Left lung (tissue), 10 donors: ENCODE measurements around the gene DYNC1LI2. TPM values are rescaled to one million over a fixed set of nuclear protein-coding genes. Genes with fewer than 3 reads are reported as not detected.

Experiments used
- ATAC-seq: fragments of 200-7000 bp; cut with Tn5 transposase; one replicate; pipeline ENCODE4 v1.9.1; 2020; ENCODE audit warnings: moderate library complexity
- DNase-seq, 4 donors: peaks; one replicate each; pipeline ENCODE4 v3.0.0-alpha.2; 2013 to 2020
- H3K27ac ChIP-seq, 2 donors: fragments of 200-600 bp; sonication (generic) in 1 of 2; one replicate each; pipeline versions ENCODE4 v1.5.0 to v1.8.0; 2020 to 2021
- H3K27me3 ChIP-seq, 2 donors: fragments of 200-600 bp; sonication (generic) in 1 of 2; one replicate each; pipeline versions ENCODE4 v1.5.0 to v1.8.0; 2020 to 2021
- H3K36me3 ChIP-seq, 2 donors: fragments of 200-600 bp; sonication (generic) in 1 of 2; one replicate each; pipeline versions ENCODE4 v1.5.0 to v1.8.0; 2020 to 2021
- H3K4me1 ChIP-seq, 2 donors: fragments of 200-600 bp; one replicate each; pipeline ENCODE4 v1.8.0; 2021
- H3K4me3 ChIP-seq, 2 donors: fragments of 200-600 bp; sonication (generic) in 1 of 2; one replicate each; pipeline versions ENCODE4 v1.5.0 to v1.8.0; 2020 to 2021; ENCODE audit warnings: mild to moderate bottlenecking in 1 of 2
- H3K9me3 ChIP-seq, 2 donors: fragments of 200-600 bp; sonication (generic) in 1 of 2; one replicate each; pipeline versions ENCODE4 v1.5.0 to v1.8.0; 2020 to 2021
- CTCF ChIP-seq, 2 donors: fragments of 200-600 bp; sonication (generic) in 1 of 2; IDR thresholded peaks; one replicate each; pipeline versions ENCODE4 v1.5.0 to v1.8.0; 2021; ENCODE audit warnings: antibody characterized with exemption in 2 of 2
- intact Hi-C, 2 donors: fragments of 100-400 bp; cut with DNase I; formaldehyde crosslinking; loops; one replicate each; pipeline versions ENCODE4 v1.11.2 to v1.14.2; 2022
- polyA plus RNA-seq, 6 donors: library from polyadenylated mRNA; unstranded; fragments of 120-200 nt; gene quantifications; one replicate each; pipeline ENCODE4 v1.2.1, GENCODE V29; 2013; ENCODE audit not compliant: insufficient read length in 6 of 6
- total RNA-seq, 2 donors: library from RNA; stranded (reverse); fragmentation: NEBNext Ultra II Directional; extraction: Animal tissue kit (Norgen Biotek cat#: 25700); gene quantifications; one replicate each; pipeline ENCODE4 v1.2.1, GENCODE V29; 2021
- donor health status: DM: no; HTN: yes; CAD: no.
- donor health status: DM: no; HTN: no; CAD: no.

DYNC1LI2 gene
- total and polyA plus RNA-seq, 8 donors = 118 to 162 (median 145) TPM

DNA sequence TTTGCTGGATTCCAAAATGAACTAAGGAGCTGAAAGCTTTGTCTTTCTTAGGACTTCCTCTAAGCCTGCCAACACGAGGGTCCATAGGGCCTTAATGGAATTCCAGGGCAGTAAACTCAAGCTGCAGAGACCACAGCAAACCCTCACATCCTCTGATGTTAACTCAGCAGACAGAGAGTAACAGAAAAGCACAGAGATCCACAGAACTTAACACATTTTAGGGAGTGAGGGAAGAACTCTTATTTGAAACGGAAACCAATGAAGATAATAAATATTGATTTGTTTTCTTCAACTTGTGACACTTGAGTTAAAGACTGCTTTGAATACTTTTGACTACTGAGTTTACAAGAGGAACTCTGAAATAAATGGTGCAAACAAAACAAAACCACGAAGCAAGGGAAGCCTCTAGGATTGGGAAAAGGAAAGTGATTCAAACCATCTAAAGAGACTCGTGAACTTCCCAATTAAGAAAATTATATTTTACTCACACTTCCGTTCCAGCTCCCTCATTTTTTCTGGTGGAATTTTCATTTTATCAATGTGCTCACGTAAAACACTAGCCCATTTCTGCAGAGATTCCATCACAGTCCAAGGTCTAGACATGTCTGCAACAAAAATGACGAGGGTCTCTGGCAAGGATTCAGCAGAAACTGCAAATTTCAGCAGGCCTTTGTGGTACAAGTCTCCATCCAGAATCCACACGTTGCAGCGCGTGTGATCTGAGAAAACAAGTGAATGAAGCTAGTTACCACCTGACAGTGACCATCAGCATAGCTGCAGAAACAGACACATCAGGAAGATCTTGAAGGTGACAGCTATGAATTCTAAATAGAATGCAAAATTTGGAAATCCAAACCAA lies 9.2 kb downstream of the DYNC1LI2 start:
- H3K4me3 ChIP-seq = no peak overlapping the region
- H3K4me1 ChIP-seq = peaks cover 28 to 62% of the 10 kb centered on the region in 2 donors
- peak in 1 of 4 donors; percentile 27 for DNase-seq

GRCh38 chr16:66741169-66741900 lies 10.1 kb downstream of the DYNC1LI2 start:
- peak; percentile 70 to 89 (median 88) for DNase-seq

More for the DNA sequence above, 9.2 kb downstream of the DYNC1LI2 start:
- peaks cover 0 to 90% of the 10 kb centered on the region in 2 donors for H3K36me3 ChIP-seq
- intact Hi-C loops = no loop called here
- TF ChIP-seq CTCF (IDR thresholded peaks at IDR 0.05) = no peak
- H3K9me3 ChIP-seq = no peaks in the 10 kb centered on the region
- no peak for ATAC-seq
- no peaks in the 10 kb centered on the region for H3K27me3 ChIP-seq
- peak overlapping the region; percentile 77 to 83 for H3K27ac ChIP-seq

DNA sequence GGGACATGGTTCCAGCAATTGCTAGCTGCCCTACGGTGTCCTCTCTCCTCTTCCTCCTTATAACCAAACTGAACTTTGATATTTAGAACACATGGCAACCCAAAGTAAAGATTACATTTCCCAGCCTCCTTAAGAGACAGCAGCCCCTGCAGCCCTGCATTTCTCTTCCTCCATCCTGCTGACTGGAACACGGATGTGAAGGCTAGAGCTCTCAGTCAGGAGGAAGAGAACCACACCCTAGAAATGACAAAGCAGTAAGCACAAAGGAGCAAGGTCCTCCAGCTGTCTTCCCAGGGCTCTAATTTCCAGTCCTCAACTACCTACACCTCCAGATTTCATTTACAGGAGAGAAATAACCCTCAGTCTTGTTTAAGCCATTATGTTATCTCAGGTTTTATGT lies 10.9 kb downstream of the DYNC1LI2 start:
- peak overlapping the region; percentile 77 to 83 for H3K27ac ChIP-seq
- H3K27me3 ChIP-seq = no peaks in the 10 kb centered on the region
- H3K4me1 ChIP-seq = peaks cover 28 to 46% of the 10 kb centered on the region in 2 donors
- ATAC-seq (peak; percentile 64), DNase-seq (no peak)
- TF ChIP-seq CTCF (IDR thresholded peaks at IDR 0.05) = no peak
- H3K9me3 ChIP-seq = no peaks in the 10 kb centered on the region
- intact Hi-C loops = no loop called here
- no peak overlapping the region for H3K4me3 ChIP-seq
- peaks cover 0 to 91% of the 10 kb centered on the region in 2 donors for H3K36me3 ChIP-seq

More at GRCh38 chr16:66741169-66741900, 10.1 kb downstream of the DYNC1LI2 start:
- Histone ChIP-seq H3K4me3 (no peak overlapping the region), H3K27ac (peak overlapping the region; percentile 77 to 83), H3K9me3 (no peaks in the 10 kb centered on the region), H3K4me1 (peaks cover 28 to 54% of the 10 kb centered on the region in 2 donors), H3K27me3 (no peaks in the 10 kb centered on the region), H3K36me3 (peaks cover 0 to 91% of the 10 kb centered on the region in 2 donors)
- TF ChIP-seq CTCF (IDR thresholded peaks at IDR 0.05) = no peak
- intact Hi-C loops = no loop called here
- peak; percentile 96 for ATAC-seq

DNA sequence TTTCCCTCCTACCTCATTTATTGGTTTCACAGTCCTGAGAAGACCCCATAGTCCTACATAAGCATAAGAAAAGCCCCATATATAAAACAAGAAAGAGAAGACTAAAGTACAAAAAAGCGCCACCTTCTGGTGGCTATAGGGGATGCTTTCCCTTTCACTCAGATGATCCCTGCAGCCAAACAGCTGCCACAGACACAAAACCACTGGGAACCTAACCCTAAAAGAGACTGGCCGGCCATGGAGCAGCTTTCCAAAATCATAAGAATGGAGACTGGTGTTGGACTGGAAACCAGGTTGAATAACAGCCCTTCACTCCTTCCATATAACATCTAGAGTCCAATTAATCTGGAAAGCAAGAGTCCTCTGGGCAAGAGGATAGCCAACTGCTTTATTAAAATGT lies 11.4 kb downstream of the DYNC1LI2 start:
- no peak for DNase-seq
- H3K9me3 ChIP-seq = no peaks in the 10 kb centered on the region
- peaks cover 0 to 91% of the 10 kb centered on the region in 2 donors for H3K36me3 ChIP-seq
- H3K4me1 ChIP-seq = peaks cover 28 to 42% of the 10 kb centered on the region in 2 donors
- no peak overlapping the region for H3K4me3 ChIP-seq
- peak; percentile 27 for ATAC-seq
- H3K27me3 ChIP-seq = no peaks in the 10 kb centered on the region
- intact Hi-C loops = no loop called here
- TF ChIP-seq CTCF (IDR thresholded peaks at IDR 0.05) = peak; percentile 47 to 64
- H3K27ac ChIP-seq = peak overlapping the region; percentile 77 to 83

DNA sequence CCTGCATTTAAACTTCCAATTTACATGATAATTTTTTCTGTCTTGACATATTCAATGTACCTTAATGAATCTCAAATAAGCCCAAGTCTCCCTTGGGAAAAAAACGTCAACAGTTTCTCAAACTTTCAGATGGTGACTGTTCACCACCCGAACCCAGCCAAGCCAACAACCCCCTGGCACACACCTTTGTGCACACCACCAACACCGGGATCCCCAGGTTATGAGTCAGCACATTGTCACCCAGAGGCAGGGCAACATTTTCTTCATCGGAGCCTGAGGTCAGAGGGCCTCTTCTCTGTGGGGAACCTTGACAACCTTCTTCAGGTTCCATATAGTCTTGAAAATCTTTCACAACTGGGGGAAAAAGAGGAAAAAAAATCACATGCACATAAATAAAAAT lies 15.5 kb downstream of the DYNC1LI2 start:
- no peak overlapping the region for H3K4me3 ChIP-seq
- H3K27ac ChIP-seq = no peak overlapping the region
- peaks cover 10 to 17% of the 10 kb centered on the region in 2 donors for H3K4me1 ChIP-seq
- H3K9me3 ChIP-seq = no peaks in the 10 kb centered on the region
- TF ChIP-seq CTCF (IDR thresholded peaks at IDR 0.05) = no peak
- DNase-seq (no peak), ATAC-seq (no peak)
- H3K27me3 ChIP-seq = no peaks in the 10 kb centered on the region
- H3K36me3 ChIP-seq = peaks cover 0 to 96% of the 10 kb centered on the region in 2 donors
- intact Hi-C loops = no loop called here
